Caco-2 (cell line): ENCODE data around the gene B3GALT6. TPM values are rescaled to one million over a fixed set of nuclear protein-coding genes. Genes with fewer than 3 reads are reported as not detected.

ENCODE experiments used
- BruUV-seq: library from RNA; stranded (reverse); fragments of 400-500 nt; replicated peaks from 2 replicates; lab custom pipeline; 2021; lab: Mats Ljungman, UMichigan
- CTCF ChIA-PET: fragments of 300-600 bp; sonication (Branson Sonifier 250); formaldehyde crosslinking; loops from one replicate; lab custom pipeline; 2022; ENCODE audit warnings: antibody characterized with exemption; lab: Charles Lee
- POLR2A ChIA-PET: fragments of 300-600 bp; sonication (Branson Sonifier 250); formaldehyde crosslinking; loops from one replicate; lab custom pipeline; 2022; ENCODE audit warnings: antibody characterized with exemption; lab: Charles Lee
- DNase-seq, 2 experiments: peaks; one replicate each; pipeline versions ENCODE4 v3.0.0 to v3.0.0-alpha.2; 2020 to 2022
- H3K27me3 ChIP-seq: replicated peaks from 2 replicates; pipeline ENCODE4 v1.6.0; 2011; ENCODE audit warnings: low read length; ENCODE audit not compliant: control insufficient read depth, insufficient read depth
- H3K36me3 ChIP-seq: 2 replicates; pipeline ENCODE4 v1.5.1; 2011; ENCODE audit warnings: low read length; ENCODE audit not compliant: control insufficient read depth, insufficient read depth
- H3K4me1 ChIP-seq: fragments of 250-450 bp; sonication (Bioruptor Pico); 2 replicates; pipeline ENCODE4 v1.5.1; 2020; ENCODE audit warnings: mild to moderate bottlenecking
- H3K4me3 ChIP-seq: 2 replicates; pipeline ENCODE4 v1.5.1; 2011; ENCODE audit warnings: low read depth, mild to moderate bottlenecking, control low read depth, low read length
- H3K9me3 ChIP-seq: fragments of 250-450 bp; sonication (Bioruptor Pico); 2 replicates; pipeline ENCODE4 v1.5.1; 2020; ENCODE audit warnings: mild to moderate bottlenecking, moderate library complexity
- H3K27ac Mint-ChIP-seq: one replicate; pipeline ENCODE4 v1.8.0; 2022; ENCODE audit warnings: mixed read lengths; ENCODE audit not compliant: unreplicated experiment
- H3K27me3 Mint-ChIP-seq: one replicate; pipeline ENCODE4 v1.8.0; 2022; ENCODE audit warnings: mixed read lengths; ENCODE audit not compliant: insufficient read depth, unreplicated experiment
- H3K36me3 Mint-ChIP-seq: one replicate; pipeline ENCODE4 v1.8.0; 2022; ENCODE audit warnings: mild to moderate bottlenecking, mixed read lengths; ENCODE audit not compliant: insufficient read depth, unreplicated experiment
- H3K4me1 Mint-ChIP-seq: one replicate; pipeline ENCODE4 v1.8.0; 2022; ENCODE audit warnings: low read depth, mixed read lengths; ENCODE audit not compliant: unreplicated experiment
- H3K4me3 Mint-ChIP-seq: one replicate; pipeline ENCODE4 v1.8.0; 2022; ENCODE audit warnings: mild to moderate bottlenecking, moderate library complexity, mixed read lengths; ENCODE audit not compliant: unreplicated experiment
- H3K9me3 Mint-ChIP-seq: one replicate; pipeline ENCODE4 v1.8.0; 2022; ENCODE audit warnings: mixed read lengths; ENCODE audit not compliant: unreplicated experiment
- intact Hi-C: fragments of 100-400 bp; cut with micrococcal nuclease; formaldehyde crosslinking; loops from one replicate; pipeline ENCODE4 v1.10.0; 2022; ENCODE audit not compliant: unreplicated experiment
- total RNA-seq: library from RNA; stranded (reverse); gene quantifications from 2 replicates; pipeline ENCODE4 v1.2.3, GENCODE V29; 2022
- TF ChIP-seq, protein P1 (sequence below), 2 experiments: fragments of 200-600 bp in 1 of 2; IDR thresholded peaks; 1 replicate in 1 of 2; 2 replicates in 1 of 2; pipeline versions ENCODE4 v1.5.1 to v1.8.0; 2011 to 2022; ENCODE audit warnings: antibody characterized with exemption in 1 of 2, control low read depth in 1 of 2, inconsistent platforms in 1 of 2, low read depth in 1 of 2, low read length in 1 of 2, mild to moderate bottlenecking in 1 of 2, moderate library complexity in 1 of 2; ENCODE audit not compliant: insufficient read depth in 1 of 2, severe bottlenecking in 1 of 2, unreplicated experiment in 1 of 2

The B3GALT6 gene
- total RNA-seq, 1 experiment from 2014 or later, result 24.8 TPM

- TF ChIP-seq, protein P1, sequence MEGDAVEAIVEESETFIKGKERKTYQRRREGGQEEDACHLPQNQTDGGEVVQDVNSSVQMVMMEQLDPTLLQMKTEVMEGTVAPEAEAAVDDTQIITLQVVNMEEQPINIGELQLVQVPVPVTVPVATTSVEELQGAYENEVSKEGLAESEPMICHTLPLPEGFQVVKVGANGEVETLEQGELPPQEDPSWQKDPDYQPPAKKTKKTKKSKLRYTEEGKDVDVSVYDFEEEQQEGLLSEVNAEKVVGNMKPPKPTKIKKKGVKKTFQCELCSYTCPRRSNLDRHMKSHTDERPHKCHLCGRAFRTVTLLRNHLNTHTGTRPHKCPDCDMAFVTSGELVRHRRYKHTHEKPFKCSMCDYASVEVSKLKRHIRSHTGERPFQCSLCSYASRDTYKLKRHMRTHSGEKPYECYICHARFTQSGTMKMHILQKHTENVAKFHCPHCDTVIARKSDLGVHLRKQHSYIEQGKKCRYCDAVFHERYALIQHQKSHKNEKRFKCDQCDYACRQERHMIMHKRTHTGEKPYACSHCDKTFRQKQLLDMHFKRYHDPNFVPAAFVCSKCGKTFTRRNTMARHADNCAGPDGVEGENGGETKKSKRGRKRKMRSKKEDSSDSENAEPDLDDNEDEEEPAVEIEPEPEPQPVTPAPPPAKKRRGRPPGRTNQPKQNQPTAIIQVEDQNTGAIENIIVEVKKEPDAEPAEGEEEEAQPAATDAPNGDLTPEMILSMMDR (IDR thresholded peaks at IDR 0.05; ENCODE audit: insufficient read depth in 1 of 2, low read depth in 1 of 2, low read length in 1 of 2, severe bottlenecking in 1 of 2, unreplicated experiment in 1 of 2), result no peak
- BruUV-seq, result no TSS peak
- no peak for DNase-seq
- ChIA-PET CTCF (interaction anchor here (0.6 to 0.7 kb wide), 6 partner anchors 23 to 596 kb away, joined by 4 to 7 read pairs (median 5); no protein-coding TSS in a partner anchor), POLR2A (interaction anchor here (0.5 to 0.7 kb wide), 7 partner anchors 11 to 307 kb away, joined by 3 to 6 read pairs (median 5); partner anchors contain the start of gene PLEKHN1)
- Mint-ChIP-seq H3K4me3 (peak overlapping the region; percentile 75), H3K27ac (peak overlapping the region; percentile 35), H3K4me1 (no peaks in the 10 kb centered on the region), H3K27me3 (no peaks in the 10 kb centered on the region), H3K9me3 (no peaks in the 10 kb centered on the region), H3K36me3 (peaks cover 30% of the 10 kb centered on the region)
- peak overlapping the region; percentile 95 for H3K4me3 ChIP-seq
- no peaks in the 10 kb centered on the region for H3K9me3 ChIP-seq
- no peaks in the 10 kb centered on the region for H3K36me3 ChIP-seq
- intact Hi-C loops, result no loop called here
- 0 out of 2 replicates have a peak, but pooled peaks cover 6% of the 10 kb centered on the region for H3K4me1 ChIP-seq
- no peaks in the 10 kb centered on the region for H3K27me3 ChIP-seq
Observed at GRCh38 chr1:1273209-1273511, 41.1 kb downstream of the B3GALT6 start.

- Histone ChIP-seq H3K9me3 (no peaks in the 10 kb centered on the region), H3K27me3 (no peaks in the 10 kb centered on the region), H3K4me3 (peak within 1 kb of the TSS; percentile 95), H3K4me1 (0 out of 2 replicates have a peak, but pooled peaks cover 6% of the 10 kb centered on the region), H3K36me3 (no peaks in the 10 kb centered on the region)
- H3K4me3 Mint-ChIP-seq, result peak within 1 kb of the TSS; percentile 75
- ChIA-PET POLR2A (interaction anchor here (0.5 to 0.7 kb wide), 11 partner anchors 12 to 307 kb away, joined by 3 to 6 read pairs (median 4); partner anchors contain the start of gene PLEKHN1), CTCF (interaction anchor here (0.6 to 0.7 kb wide), 7 partner anchors 23 to 595 kb away, joined by 3 to 7 read pairs (median 5); no protein-coding TSS in a partner anchor)
- H3K36me3 Mint-ChIP-seq, result peaks cover 27% of the 10 kb centered on the region
- TF ChIP-seq, protein P1 (IDR thresholded peaks at IDR 0.05; ENCODE audit: insufficient read depth in 1 of 2, low read depth in 1 of 2, low read length in 1 of 2, severe bottlenecking in 1 of 2, unreplicated experiment in 1 of 2), result no peak
- no peaks in the 10 kb centered on the region for H3K4me1 Mint-ChIP-seq
- no peaks in the 10 kb centered on the region for H3K27me3 Mint-ChIP-seq
- H3K27ac Mint-ChIP-seq, result peak within 1 kb of the TSS; percentile 35
- DNase-seq, result peak; percentile 91
- intact Hi-C loops, result no loop called here
- H3K9me3 Mint-ChIP-seq, result no peaks in the 10 kb centered on the region
- no TSS peak for BruUV-seq
Observed at GRCh38 chr1:1273512-1274298, 41.7 kb downstream of the B3GALT6 start, which contains the start of gene UBE2J2. Gene UBE2J2, minus strand, starts transcription at chr1:1273854. Its CDS starts 5,862 bp downstream, at chr1:1267992.

DNA sequence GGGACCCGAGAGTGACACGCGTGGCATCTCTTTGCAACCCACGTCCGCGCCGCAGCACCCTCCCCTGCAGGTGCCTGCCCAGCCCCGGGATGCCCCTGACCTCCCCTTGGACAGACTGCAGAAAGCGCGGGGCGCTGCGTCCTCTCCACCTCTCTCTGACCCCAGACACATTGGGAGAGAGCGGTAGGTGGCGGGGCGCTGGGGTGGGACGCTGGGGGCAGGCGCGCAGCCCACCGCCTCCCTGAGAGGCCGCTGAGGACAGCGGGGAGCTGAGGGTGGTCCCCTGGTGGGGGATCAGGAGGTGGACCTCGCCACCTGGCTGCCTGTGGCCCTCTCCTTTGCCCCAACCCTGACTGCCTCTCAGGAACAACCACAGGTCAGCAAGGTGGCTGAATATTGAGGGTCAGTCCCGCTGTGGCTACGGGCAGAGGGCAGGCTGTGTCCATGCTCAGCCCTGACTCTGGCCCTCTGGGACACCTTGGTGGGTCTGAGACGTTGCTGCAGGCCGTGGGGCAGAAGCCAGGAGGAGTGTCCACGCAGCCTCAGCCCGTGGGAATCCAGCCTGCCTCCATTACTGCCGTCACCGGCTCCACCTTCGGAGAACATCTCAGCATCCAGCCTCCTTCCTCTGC is 42.4 kb downstream of the B3GALT6 start:
- H3K27ac Mint-ChIP-seq, result no peak overlapping the region
- 0 out of 2 replicates have a peak, but pooled peaks cover 6% of the 10 kb centered on the region for H3K4me1 ChIP-seq
- H3K4me3 Mint-ChIP-seq, result peak overlapping the region; percentile 75
- intact Hi-C loops, result no loop called here
- no peaks in the 10 kb centered on the region for H3K27me3 Mint-ChIP-seq
- TF ChIP-seq, protein P1 (IDR thresholded peaks at IDR 0.05; ENCODE audit: insufficient read depth in 1 of 2, low read depth in 1 of 2, low read length in 1 of 2, severe bottlenecking in 1 of 2, unreplicated experiment in 1 of 2), result no peak
- peak overlapping the region; percentile 95 for H3K4me3 ChIP-seq
- no peaks in the 10 kb centered on the region for H3K4me1 Mint-ChIP-seq
- no peaks in the 10 kb centered on the region for H3K9me3 Mint-ChIP-seq
- BruUV-seq, result no TSS peak
- DNase-seq, result no peak
- H3K36me3 Mint-ChIP-seq, result peaks cover 27% of the 10 kb centered on the region
- no peaks in the 10 kb centered on the region for H3K27me3 ChIP-seq
- H3K9me3 ChIP-seq, result no peaks in the 10 kb centered on the region
- no peaks in the 10 kb centered on the region for H3K36me3 ChIP-seq
- POLR2A ChIA-PET, result interaction anchor here (0.5 to 0.7 kb wide), 4 partner anchors 35 to 191 kb away, joined by 3 to 6 read pairs (median 4); no protein-coding TSS in a partner anchor
- CTCF ChIA-PET, result interaction anchor here (0.7 kb wide), 1 partner anchor 35 kb away, joined by 3 read pairs; no protein-coding TSS in a partner anchor
